Stimulated activated CD4-positive, alpha-beta T cell treated with anti-CD3 and anti-CD28 coated beads, Interleukin-1b, Interleukin-23, amount 100 ng/mL, for 4 hours (primary cell): ENCODE data around the gene SOSTDC1.
A peak's percentile ranks its signal among the peaks of the same experiment; 100 is the strongest.
"Not testable (repeated sequence)": the region's sequence is repeated elsewhere in the genome, so short reads cannot be mapped to it uniquely, and the experiment has no call there.

Experiments
- DNase-seq, 2 donors: peaks; one replicate each; pipeline ENCODE4 v3.0.0-alpha.2; 2020; ENCODE audit warnings: low read depth in 2 of 2

SOSTDC1 gene

GRCh38 chr7:16462431-16462889 is 3.1 kb downstream of the SOSTDC1 start:
- no peak for DNase-seq

GRCh38 chr7:16460789-16461493 is 4.6 kb downstream of the SOSTDC1 start:
- no peak for DNase-seq

GRCh38 chr7:16456303-16456702 is 9.2 kb downstream of the SOSTDC1 start:
- not testable (repeated sequence) for DNase-seq

GRCh38 chr7:16455591-16455990 is 9.9 kb downstream of the SOSTDC1 start:
- no peak for DNase-seq

GRCh38 chr7:16450366-16450765 is 15.2 kb downstream of the SOSTDC1 start:
- DNase-seq, result no peak

- DNase-seq, result no peak
Observed at GRCh38 chr7:16447876-16448275, 17.7 kb downstream of the SOSTDC1 start.

GRCh38 chr7:16446508-16446907 is 19.0 kb downstream of the SOSTDC1 start:
- no peak for DNase-seq

- DNase-seq, result not testable (repeated sequence)
Observed at GRCh38 chr7:16443871-16444270, 21.7 kb downstream of the SOSTDC1 start.

GRCh38 chr7:16438988-16439387 is 26.6 kb downstream of the SOSTDC1 start:
- no peak for DNase-seq

- no peak for DNase-seq
Observed at GRCh38 chr7:16436306-16436705, 29.2 kb downstream of the SOSTDC1 start.

GRCh38 chr7:16433568-16434122 is 31.9 kb downstream of the SOSTDC1 start:
- no peak for DNase-seq

GRCh38 chr7:16432425-16432731 is 33.2 kb downstream of the SOSTDC1 start:
- DNase-seq, result no peak

GRCh38 chr7:16431646-16432424 is 33.7 kb downstream of the SOSTDC1 start:
- DNase-seq, result peak in 1 of 2 donors; percentile 11

GRCh38 chr7:16430133-16430532 is 35.4 kb downstream of the SOSTDC1 start:
- no peak for DNase-seq

- DNase-seq, result no peak
Observed at GRCh38 chr7:16428672-16429071, 36.9 kb downstream of the SOSTDC1 start.

- DNase-seq, result no peak
Observed at GRCh38 chr7:16428182-16428581, 37.4 kb downstream of the SOSTDC1 start.

- DNase-seq, result no peak
Observed at GRCh38 chr7:16423761-16424160, 41.8 kb downstream of the SOSTDC1 start.

- no peak for DNase-seq
Observed at GRCh38 chr7:16422917-16423316, 42.6 kb downstream of the SOSTDC1 start.

- DNase-seq, result no peak
Observed at GRCh38 chr7:16422103-16422435, 43.5 kb downstream of the SOSTDC1 start.

GRCh38 chr7:16421333-16422102 is 44.0 kb downstream of the SOSTDC1 start, which contains the start of gene CRPPA:
Gene CRPPA, minus strand, starts transcription at chr7:16421538. Its CDS starts 216 bp downstream, at chr7:16421322.
- peak; percentile 28 to 37 for DNase-seq

- DNase-seq, result peak; percentile 69 to 77
Observed at GRCh38 chr7:16420649-16421332, 44.7 kb downstream of the SOSTDC1 start.

GRCh38 chr7:16420329-16420648 is 45.2 kb downstream of the SOSTDC1 start:
- no peak for DNase-seq
